Measurements from ENCODE around the gene FRMPD1. TPM values are rescaled to one million over a fixed set of nuclear protein-coding genes. Genes with fewer than 3 reads are reported as not detected.

Gene FRMPD1
- total RNA-seq, 2 donors from 2014 or later, result 0.33 to 0.55 TPM

- Mint-ChIP-seq H3K27ac (no peak overlapping the region), H3K27me3 (ENCODE audit: insufficient read depth) (no peaks in the 10 kb centered on the region), H3K4me3 (no peak overlapping the region), H3K4me1 (no peaks in the 10 kb centered on the region), H3K36me3 (ENCODE audit: low read depth) (no peaks in the 10 kb centered on the region), H3K9me3 (no peaks in the 10 kb centered on the region)
- no peak overlapping the region for H3K4me3 ChIP-seq (ENCODE audit: low read length)
- H3K27me3 ChIP-seq (ENCODE audit: control insufficient read depth, insufficient read depth, low read length, poor library complexity, severe bottlenecking), result peaks cover 11% of the 10 kb centered on the region
- no peaks in the 10 kb centered on the region for H3K4me1 ChIP-seq (ENCODE audit: control insufficient read depth, insufficient read depth, low read length)
- H3K9me3 ChIP-seq (ENCODE audit: control insufficient read depth, low read length), result peaks cover 5% of the 10 kb centered on the region
- H3K27ac ChIP-seq (ENCODE audit: low read depth, low read length), result no peak overlapping the region
- DNase-seq, result no peak
- TF ChIP-seq, protein P1, sequence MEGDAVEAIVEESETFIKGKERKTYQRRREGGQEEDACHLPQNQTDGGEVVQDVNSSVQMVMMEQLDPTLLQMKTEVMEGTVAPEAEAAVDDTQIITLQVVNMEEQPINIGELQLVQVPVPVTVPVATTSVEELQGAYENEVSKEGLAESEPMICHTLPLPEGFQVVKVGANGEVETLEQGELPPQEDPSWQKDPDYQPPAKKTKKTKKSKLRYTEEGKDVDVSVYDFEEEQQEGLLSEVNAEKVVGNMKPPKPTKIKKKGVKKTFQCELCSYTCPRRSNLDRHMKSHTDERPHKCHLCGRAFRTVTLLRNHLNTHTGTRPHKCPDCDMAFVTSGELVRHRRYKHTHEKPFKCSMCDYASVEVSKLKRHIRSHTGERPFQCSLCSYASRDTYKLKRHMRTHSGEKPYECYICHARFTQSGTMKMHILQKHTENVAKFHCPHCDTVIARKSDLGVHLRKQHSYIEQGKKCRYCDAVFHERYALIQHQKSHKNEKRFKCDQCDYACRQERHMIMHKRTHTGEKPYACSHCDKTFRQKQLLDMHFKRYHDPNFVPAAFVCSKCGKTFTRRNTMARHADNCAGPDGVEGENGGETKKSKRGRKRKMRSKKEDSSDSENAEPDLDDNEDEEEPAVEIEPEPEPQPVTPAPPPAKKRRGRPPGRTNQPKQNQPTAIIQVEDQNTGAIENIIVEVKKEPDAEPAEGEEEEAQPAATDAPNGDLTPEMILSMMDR (conservative IDR thresholded peaks at IDR 0.05), result no peak
- WGBS, 2 experiments (ENCODE audit: insufficient coverage in 1 of 2, insufficient read length in 1 of 2), result 71 to 80% methylated on average over 1 of the region's 1 CpG
- no peaks in the 10 kb centered on the region for H3K36me3 ChIP-seq (ENCODE audit: control insufficient read depth, insufficient read depth, low read length)
- no peak overlapping the region for H3K9ac ChIP-seq (ENCODE audit: extremely low read depth, low read length, poor library complexity, severe bottlenecking)
Measured at GRCh38 chr9:37696528-37696927, 45.8 kb downstream of the FRMPD1 start.

DNA sequence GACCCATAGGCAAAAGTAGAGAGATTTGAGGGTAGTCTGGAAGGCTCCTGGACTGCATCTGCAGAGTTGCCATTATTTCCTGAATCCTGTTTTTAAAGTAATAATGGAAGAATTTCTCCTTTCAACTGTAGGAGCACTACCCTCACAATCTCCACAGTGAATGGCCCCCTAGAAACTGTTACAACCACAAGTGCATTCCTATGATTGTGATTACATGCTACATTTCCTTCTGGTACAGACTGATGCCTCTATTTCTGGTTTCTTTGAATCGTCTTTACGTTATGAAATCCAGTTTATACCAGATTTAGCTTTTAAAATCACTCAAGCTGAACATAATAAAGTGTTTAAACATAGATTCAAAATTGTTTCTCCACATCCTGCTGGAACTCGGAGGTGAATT is 49.4 kb downstream of the FRMPD1 start:
- H3K4me3 ChIP-seq (ENCODE audit: low read length), result no peak overlapping the region
- no peak overlapping the region for H3K4me3 Mint-ChIP-seq
- H3K27ac ChIP-seq (ENCODE audit: low read depth, low read length), result no peak overlapping the region

DNA sequence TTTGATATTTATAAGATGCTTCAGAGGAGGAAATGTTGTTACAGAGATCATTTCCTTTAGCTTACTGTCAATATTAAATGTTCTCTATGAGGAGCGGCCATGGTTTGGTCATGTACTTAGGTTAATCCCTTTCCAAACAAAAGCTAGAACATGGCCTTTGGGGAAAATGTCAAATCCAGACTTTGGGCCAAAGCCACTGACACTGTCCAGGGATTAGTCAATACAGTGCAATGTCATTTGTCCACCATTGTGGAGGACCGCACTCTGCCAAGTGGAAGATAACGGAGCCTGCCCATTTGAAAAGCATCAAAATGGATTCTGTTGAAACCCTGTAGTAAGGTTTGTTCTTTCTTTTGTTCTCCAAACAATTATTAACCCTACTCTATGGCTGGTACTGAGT is 50.1 kb downstream of the FRMPD1 start:
- H3K9me3 ChIP-seq (ENCODE audit: control insufficient read depth, low read length), result no peaks in the 10 kb centered on the region
- no peak for DNase-seq
- WGBS, 2 experiments (ENCODE audit: insufficient coverage in 1 of 2, insufficient read length in 1 of 2), result 95 to 100% methylated on average over 3 of the region's 3 CpGs
- Mint-ChIP-seq H3K4me3 (no peak overlapping the region), H3K36me3 (ENCODE audit: low read depth) (no peaks in the 10 kb centered on the region), H3K4me1 (no peaks in the 10 kb centered on the region), H3K9me3 (no peaks in the 10 kb centered on the region), H3K27ac (no peak overlapping the region), H3K27me3 (ENCODE audit: insufficient read depth) (no peaks in the 10 kb centered on the region)
- H3K27me3 ChIP-seq (ENCODE audit: control insufficient read depth, insufficient read depth, low read length, poor library complexity, severe bottlenecking), result peaks cover 6% of the 10 kb centered on the region
- no peak overlapping the region for H3K27ac ChIP-seq (ENCODE audit: low read depth, low read length)
- no peak overlapping the region for H3K4me3 ChIP-seq (ENCODE audit: low read length)
- H3K9ac ChIP-seq (ENCODE audit: extremely low read depth, low read length, poor library complexity, severe bottlenecking), result no peak overlapping the region
- H3K36me3 ChIP-seq (ENCODE audit: control insufficient read depth, insufficient read depth, low read length), result no peaks in the 10 kb centered on the region
- TF ChIP-seq, protein P1 (conservative IDR thresholded peaks at IDR 0.05), result no peak
- no peaks in the 10 kb centered on the region for H3K4me1 ChIP-seq (ENCODE audit: control insufficient read depth, insufficient read depth, low read length)

More for the DNA sequence above, 49.4 kb downstream of the FRMPD1 start:
- Histone ChIP-seq H3K4me1 (ENCODE audit: control insufficient read depth, insufficient read depth, low read length) (no peaks in the 10 kb centered on the region), H3K36me3 (ENCODE audit: control insufficient read depth, insufficient read depth, low read length) (no peaks in the 10 kb centered on the region), H3K9me3 (ENCODE audit: control insufficient read depth, low read length) (peaks cover 3% of the 10 kb centered on the region), H3K27me3 (ENCODE audit: control insufficient read depth, insufficient read depth, low read length, poor library complexity, severe bottlenecking) (peaks cover 6% of the 10 kb centered on the region), H3K9ac (ENCODE audit: extremely low read depth, low read length, poor library complexity, severe bottlenecking) (no peak overlapping the region)
- 77% methylated on average over 3 of the region's 3 CpGs for WGBS, 2 experiments (ENCODE audit: insufficient coverage in 1 of 2, insufficient read length in 1 of 2)
- no peak overlapping the region for H3K27ac Mint-ChIP-seq
- no peaks in the 10 kb centered on the region for H3K4me1 Mint-ChIP-seq
- DNase-seq, result no peak
- no peaks in the 10 kb centered on the region for H3K27me3 Mint-ChIP-seq (ENCODE audit: insufficient read depth)
- no peaks in the 10 kb centered on the region for H3K9me3 Mint-ChIP-seq
- TF ChIP-seq, protein P1 (conservative IDR thresholded peaks at IDR 0.05), result no peak
- H3K36me3 Mint-ChIP-seq (ENCODE audit: low read depth), result no peaks in the 10 kb centered on the region

Measured in endodermal cell (in vitro differentiated cells).